GM12865 (cell line): ENCODE measurements around the gene SEMA4C.

ENCODE experiments used
- DNase-seq: peaks from one replicate; pipeline ENCODE4 v3.0.0; 2010; ENCODE audit warnings: low read depth
- H3K4me3 ChIP-seq: 2 replicates; pipeline ENCODE4 v1.5.1; 2011; ENCODE audit warnings: mild to moderate bottlenecking, low read depth, low read length, control low read depth
- TF ChIP-seq, protein P1 (sequence below): IDR thresholded peaks from 2 replicates; pipeline ENCODE4 v1.5.1; 2011; ENCODE audit warnings: low read length, control low read depth, low read depth, inconsistent platforms; ENCODE audit not compliant: insufficient read depth; ENCODE audit errors: missing control alignments

The SEMA4C gene

DNA sequence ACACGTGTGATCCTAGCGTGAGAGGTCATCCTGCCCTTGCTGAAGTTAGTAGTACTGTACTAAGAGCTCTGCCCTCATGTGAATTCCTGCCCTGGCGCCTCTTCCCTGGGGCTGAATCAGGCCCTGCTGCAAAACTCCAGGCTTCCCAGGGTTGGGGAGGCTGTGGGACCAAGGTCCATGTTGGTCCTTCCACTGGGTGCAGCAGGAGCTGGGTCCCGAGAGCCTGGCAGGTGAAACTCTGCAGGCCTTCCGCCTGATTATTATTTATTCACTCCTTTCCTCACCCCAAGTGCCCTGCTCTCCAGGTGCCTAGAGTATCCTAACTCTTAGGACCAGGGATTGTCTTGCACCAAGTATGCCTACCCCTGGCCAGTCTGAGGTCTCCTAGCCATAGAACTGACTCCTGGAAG is 59.1 kb downstream of the SEMA4C start:
- DNase-seq: no peak
- TF ChIP-seq, protein P1, sequence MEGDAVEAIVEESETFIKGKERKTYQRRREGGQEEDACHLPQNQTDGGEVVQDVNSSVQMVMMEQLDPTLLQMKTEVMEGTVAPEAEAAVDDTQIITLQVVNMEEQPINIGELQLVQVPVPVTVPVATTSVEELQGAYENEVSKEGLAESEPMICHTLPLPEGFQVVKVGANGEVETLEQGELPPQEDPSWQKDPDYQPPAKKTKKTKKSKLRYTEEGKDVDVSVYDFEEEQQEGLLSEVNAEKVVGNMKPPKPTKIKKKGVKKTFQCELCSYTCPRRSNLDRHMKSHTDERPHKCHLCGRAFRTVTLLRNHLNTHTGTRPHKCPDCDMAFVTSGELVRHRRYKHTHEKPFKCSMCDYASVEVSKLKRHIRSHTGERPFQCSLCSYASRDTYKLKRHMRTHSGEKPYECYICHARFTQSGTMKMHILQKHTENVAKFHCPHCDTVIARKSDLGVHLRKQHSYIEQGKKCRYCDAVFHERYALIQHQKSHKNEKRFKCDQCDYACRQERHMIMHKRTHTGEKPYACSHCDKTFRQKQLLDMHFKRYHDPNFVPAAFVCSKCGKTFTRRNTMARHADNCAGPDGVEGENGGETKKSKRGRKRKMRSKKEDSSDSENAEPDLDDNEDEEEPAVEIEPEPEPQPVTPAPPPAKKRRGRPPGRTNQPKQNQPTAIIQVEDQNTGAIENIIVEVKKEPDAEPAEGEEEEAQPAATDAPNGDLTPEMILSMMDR: no peak

DNA sequence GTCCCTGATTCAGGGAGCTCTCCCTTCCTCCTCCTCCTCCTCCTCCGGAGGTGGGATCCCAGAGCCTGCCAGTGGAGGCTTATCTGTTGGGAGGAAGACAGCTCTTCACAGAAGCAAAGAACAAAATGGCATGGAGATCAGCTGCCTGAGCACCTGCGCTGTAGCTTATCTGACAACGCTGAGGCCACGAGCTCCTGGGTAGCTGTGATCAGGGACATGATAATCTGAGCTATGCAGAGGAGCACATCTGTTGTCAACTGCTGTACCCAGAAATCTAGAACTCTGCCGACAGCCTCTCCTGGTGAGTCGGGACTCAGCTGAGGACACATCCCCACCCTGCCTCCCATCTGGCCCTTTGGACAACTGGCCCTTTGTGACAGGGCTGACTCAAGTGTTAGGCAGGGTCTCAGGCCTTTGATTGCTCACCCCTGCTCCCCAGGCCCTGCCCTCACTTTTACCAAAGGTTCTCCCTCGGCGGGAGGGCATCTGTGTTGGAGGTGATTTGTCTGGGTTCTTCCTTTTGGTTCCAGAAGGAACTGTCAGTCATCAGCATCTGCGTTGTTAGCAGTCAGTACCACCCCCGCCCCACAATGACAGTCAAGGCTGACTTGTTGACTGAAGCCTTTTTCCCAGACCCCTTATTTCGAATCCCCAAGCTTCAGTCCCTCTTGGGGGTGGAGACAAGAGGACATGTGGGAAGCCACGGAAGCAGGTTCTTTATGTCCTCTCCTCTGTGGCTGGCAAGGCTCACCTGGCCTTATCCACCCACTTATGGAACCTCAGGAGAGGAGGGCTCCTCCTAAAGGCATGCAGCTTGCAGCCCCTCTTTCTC is 59.7 kb downstream of the SEMA4C start:
- no peak for DNase-seq
- H3K4me3 ChIP-seq: no peak overlapping the region
- TF ChIP-seq, protein P1: no peak

More for the DNA sequence above, 59.1 kb downstream of the SEMA4C start:
- H3K4me3 ChIP-seq: no peak overlapping the region
